RWPE2 (cell line): ENCODE data around the gene SPATA31E1.

Source experiments
- ATAC-seq: fragments of 200-7000 bp; cut with Tn5 transposase; 3 replicates; pipeline ENCODE4 v1.9.1; 2021; ENCODE audit warnings: low read depth
- DNase-seq: peaks from one replicate; pipeline ENCODE4 v3.0.0-alpha.2; 2020; ENCODE audit warnings: low spot score
- H3K27ac ChIP-seq: fragments of 450-650 bp; 2 replicates; pipeline ENCODE4 v1.5.1; 2017; ENCODE audit warnings: mild to moderate bottlenecking; ENCODE audit not compliant: poor library complexity, severe bottlenecking
- H3K27me3 ChIP-seq: fragments of 250-450 bp; sonication (Bioruptor Pico); 2 replicates; pipeline ENCODE4 v1.5.1; 2021; ENCODE audit warnings: mild to moderate bottlenecking, moderate library complexity; ENCODE audit not compliant: insufficient read depth, poor library complexity, severe bottlenecking
- H3K36me3 ChIP-seq: fragments of 250-450 bp; sonication (Bioruptor Pico); 2 replicates; pipeline ENCODE4 v1.5.1; 2020; ENCODE audit warnings: low read depth, mild to moderate bottlenecking, moderate library complexity
- H3K4me1 ChIP-seq: fragments of 250-450 bp; sonication (Bioruptor Pico); 2 replicates; pipeline ENCODE4 v1.5.1; 2021; ENCODE audit warnings: mild to moderate bottlenecking, moderate library complexity; ENCODE audit not compliant: insufficient read depth, poor library complexity, severe bottlenecking
- H3K4me3 ChIP-seq: fragments of 250-450 bp; sonication (Bioruptor Pico); 2 replicates; pipeline ENCODE4 v1.5.1; 2021; ENCODE audit warnings: mild to moderate bottlenecking, moderate library complexity; ENCODE audit not compliant: severe bottlenecking
- H3K9me3 ChIP-seq: fragments of 250-450 bp; sonication (Bioruptor Pico); 2 replicates; pipeline ENCODE4 v1.5.1; 2021; ENCODE audit warnings: mild to moderate bottlenecking, moderate library complexity; ENCODE audit not compliant: severe bottlenecking
- CTCF ChIP-seq: fragments of 450-650 bp; IDR thresholded peaks from one replicate; pipeline ENCODE4 v1.5.1; 2017; ENCODE audit warnings: mild to moderate bottlenecking, moderate library complexity; ENCODE audit not compliant: poor library complexity, severe bottlenecking

The SPATA31E1 gene

DNA sequence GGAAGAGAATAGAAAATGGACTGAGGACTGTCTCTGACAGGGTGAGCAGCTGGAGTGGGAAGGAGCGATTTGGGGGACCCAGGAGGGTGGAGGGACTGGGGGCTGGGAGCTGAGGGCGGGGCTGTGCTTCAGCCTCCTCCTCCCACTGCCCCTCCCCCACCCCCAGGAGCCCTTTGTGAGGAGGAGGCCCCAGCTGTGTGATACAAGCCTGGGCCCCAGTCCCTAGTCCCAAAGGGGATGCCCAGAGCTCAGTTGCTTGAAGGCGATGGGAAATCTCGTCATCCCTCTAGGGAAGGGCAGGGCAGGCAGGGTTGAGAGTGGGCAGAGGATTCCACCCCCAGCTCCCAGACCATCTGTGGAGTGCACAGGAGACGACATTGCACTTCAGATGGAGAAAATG lies at the start of gene SPATA31E1:
TSS of gene SPATA31E1 (plus strand) at position 251 of the 400 bp plus-strand sequence. CDS start at position 266, 15 bp downstream.
- TF ChIP-seq CTCF = no peak
- ATAC-seq = no peak
- no peaks in the 10 kb centered on the region for H3K9me3 ChIP-seq
- H3K4me1 ChIP-seq = peaks cover 9% of the 10 kb centered on the region
- DNase-seq = no peak
- H3K27me3 ChIP-seq = no peaks in the 10 kb centered on the region
- no peak within 1 kb of the TSS for H3K27ac ChIP-seq
- H3K4me3 ChIP-seq = no peak within 1 kb of the TSS
- no peaks in the 10 kb centered on the region for H3K36me3 ChIP-seq

DNA sequence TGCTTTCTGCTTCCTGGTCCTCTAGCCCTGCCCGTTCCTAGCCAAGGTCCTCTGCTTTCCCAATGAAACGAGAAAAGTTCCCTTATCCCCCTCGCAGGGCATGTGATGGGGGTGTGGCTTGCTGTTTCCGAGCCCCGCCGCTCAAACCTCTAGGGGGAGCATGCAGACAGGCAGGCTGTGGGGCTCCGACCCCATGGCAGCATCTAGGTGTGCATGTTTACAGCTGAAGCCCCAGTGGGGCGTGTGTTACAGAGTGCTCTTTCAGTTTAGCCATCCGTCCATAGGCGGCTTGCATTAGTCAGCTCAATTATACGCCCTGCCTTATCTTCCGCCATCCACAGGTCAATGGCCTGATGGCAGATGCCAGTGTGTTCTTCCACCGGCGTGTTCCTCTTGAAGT lies 48.3 kb upstream of the SPATA31E1 start:
- no peak overlapping the region for H3K27ac ChIP-seq
- no peak overlapping the region for H3K4me3 ChIP-seq
- TF ChIP-seq CTCF = no peak
- H3K36me3 ChIP-seq = no peaks in the 10 kb centered on the region
- DNase-seq (no peak), ATAC-seq (no peak)
- no peaks in the 10 kb centered on the region for H3K9me3 ChIP-seq
- H3K27me3 ChIP-seq = no peaks in the 10 kb centered on the region
- H3K4me1 ChIP-seq = no peaks in the 10 kb centered on the region

GRCh38 chr9:87836536-87836935 lies 46.1 kb upstream of the SPATA31E1 start:
- Histone ChIP-seq H3K27me3 (no peaks in the 10 kb centered on the region), H3K36me3 (no peaks in the 10 kb centered on the region), H3K4me1 (no peaks in the 10 kb centered on the region), H3K27ac (no peak overlapping the region), H3K9me3 (no peaks in the 10 kb centered on the region), H3K4me3 (no peak overlapping the region)
- no peak for DNase-seq
- TF ChIP-seq CTCF = no peak
- no peak for ATAC-seq

DNA sequence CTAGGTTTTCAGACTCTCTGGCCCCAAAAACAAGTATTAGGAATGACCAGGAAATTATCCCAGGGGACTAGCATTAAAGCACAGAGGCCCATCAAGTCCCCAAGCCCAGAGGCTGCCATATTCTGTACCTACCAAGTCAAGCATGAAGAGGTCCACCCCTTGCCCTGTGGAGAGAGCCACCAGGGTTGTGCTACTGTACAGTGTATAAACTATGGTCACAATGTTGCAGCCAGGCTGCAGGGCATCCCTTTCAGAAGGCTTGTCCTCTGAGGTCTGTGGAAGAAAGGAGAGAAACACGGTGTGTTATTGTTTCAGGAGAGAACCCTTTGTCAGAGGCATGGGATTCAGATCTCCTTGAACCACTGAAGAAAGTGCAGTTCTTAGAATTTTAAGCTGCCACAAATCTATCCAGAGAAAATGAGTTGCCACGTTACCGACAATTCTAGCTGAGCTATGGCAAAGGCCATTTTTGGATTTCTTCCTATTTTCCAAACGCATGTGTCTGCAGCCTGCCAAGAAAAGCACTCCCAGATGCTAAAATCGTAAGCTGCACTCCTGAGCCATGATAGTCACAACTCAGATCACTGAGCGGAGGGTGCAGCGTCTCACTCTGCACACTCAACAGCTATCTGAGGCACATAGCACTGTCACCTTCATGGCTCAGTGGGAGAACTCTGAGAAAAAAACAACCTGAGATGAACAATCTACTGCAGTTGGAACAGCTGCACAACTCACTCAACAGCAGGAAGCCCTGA lies 45.5 kb upstream of the SPATA31E1 start:
- DNase-seq (no peak), ATAC-seq (no peak)
- Histone ChIP-seq H3K36me3 (no peaks in the 10 kb centered on the region), H3K9me3 (no peaks in the 10 kb centered on the region), H3K4me1 (no peaks in the 10 kb centered on the region), H3K27ac (no peak overlapping the region), H3K4me3 (no peak overlapping the region), H3K27me3 (no peaks in the 10 kb centered on the region)
- no peak for TF ChIP-seq CTCF

DNA sequence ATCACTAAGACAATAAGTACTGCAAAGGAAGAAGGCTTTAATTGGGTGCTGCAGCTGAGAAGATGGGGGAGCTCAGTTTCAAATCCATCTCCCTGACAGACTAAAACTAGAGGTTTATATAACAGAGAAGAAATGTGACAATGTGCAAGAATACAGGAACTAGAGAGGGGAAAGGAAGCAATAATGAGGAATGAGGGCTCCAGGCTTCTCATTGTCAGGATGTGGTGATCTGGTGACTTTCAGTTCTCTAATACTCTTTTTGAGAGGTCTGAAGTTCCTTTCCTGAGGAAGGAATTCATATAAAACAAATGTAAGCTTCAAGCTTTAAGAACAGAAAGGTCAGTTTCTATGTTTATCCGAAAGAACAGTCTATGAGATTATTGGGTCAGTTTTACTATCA lies 42.5 kb upstream of the SPATA31E1 start:
- Histone ChIP-seq H3K36me3 (no peaks in the 10 kb centered on the region), H3K9me3 (no peaks in the 10 kb centered on the region), H3K27ac (no peak overlapping the region), H3K27me3 (no peaks in the 10 kb centered on the region), H3K4me3 (no peak overlapping the region), H3K4me1 (no peaks in the 10 kb centered on the region)
- DNase-seq = no peak
- no peak for ATAC-seq
- TF ChIP-seq CTCF = no peak
